Neuronal stem cell (in vitro differentiated cells): ENCODE measurements around the gene SOX1.

Experiments used
- DNase-seq: peaks from one replicate; pipeline ENCODE4 v3.0.0-alpha.2; 2013; ENCODE audit warnings: low spot score
- H2AFZ ChIP-seq: one replicate; pipeline ENCODE4 v1.6.1; 2013; ENCODE audit warnings: mild to moderate bottlenecking, low read length, inconsistent platforms
- H2AK5ac ChIP-seq: 2 replicates; pipeline ENCODE4 v1.6.1; 2013; ENCODE audit warnings: low read depth, mild to moderate bottlenecking, inconsistent platforms, low read length, moderate library complexity, mixed read lengths
- H2BK120ac ChIP-seq: 2 replicates; pipeline ENCODE4 v1.6.1; 2013; ENCODE audit warnings: low read depth, mild to moderate bottlenecking, inconsistent platforms, low read length, moderate library complexity, mixed read lengths
- H2BK12ac ChIP-seq: one replicate; pipeline ENCODE4 v1.6.1; 2013; ENCODE audit warnings: low read length, inconsistent platforms
- H2BK15ac ChIP-seq: 2 replicates; pipeline ENCODE4 v1.6.1; 2013; ENCODE audit warnings: mild to moderate bottlenecking, low read length, inconsistent platforms, mixed read lengths
- H2BK5ac ChIP-seq: one replicate; pipeline ENCODE4 v1.6.1; 2013; ENCODE audit warnings: inconsistent platforms, mild to moderate bottlenecking, low read length, moderate library complexity
- H3K14ac ChIP-seq: one replicate; pipeline ENCODE4 v1.6.1; 2013; ENCODE audit warnings: low read length, inconsistent platforms
- H3K18ac ChIP-seq: 2 replicates; pipeline ENCODE4 v1.6.1; 2013; ENCODE audit warnings: low read length, inconsistent platforms
- H3K23ac ChIP-seq: 2 replicates; pipeline ENCODE4 v1.6.1; 2013; ENCODE audit warnings: low read depth, mild to moderate bottlenecking, mixed read lengths, low read length, inconsistent platforms; ENCODE audit not compliant: poor library complexity
- H3K27ac ChIP-seq: replicated peaks from 3 replicates; pipeline ENCODE4 v1.5.1; 2013; ENCODE audit warnings: low read length, inconsistent platforms
- H3K27me3 ChIP-seq, 3 experiments: 2 replicates each; pipeline ENCODE4 v1.6.1; 2013; ENCODE audit warnings: low read length in 3 of 3, mild to moderate bottlenecking in 2 of 3, inconsistent platforms in 1 of 3, low read depth in 1 of 3, mixed read lengths in 1 of 3, moderate library complexity in 1 of 3; ENCODE audit not compliant: control insufficient read depth in 3 of 3, insufficient read depth in 3 of 3
- H3K36me3 ChIP-seq, 2 donors: replicated peaks in 1 of 2; 2 replicates each; pipeline ENCODE4 v1.6.1; 2013; ENCODE audit warnings: low read length in 2 of 2; ENCODE audit not compliant: control insufficient read depth in 2 of 2, insufficient read depth in 2 of 2
- H3K4ac ChIP-seq: 2 replicates; pipeline ENCODE4 v1.6.1; 2013; ENCODE audit warnings: inconsistent platforms, mild to moderate bottlenecking, low read length, moderate library complexity
- H3K4me1 ChIP-seq, 2 donors: 1 replicate in 1 of 2; 2 replicates in 1 of 2; pipeline ENCODE4 v1.6.1; 2013; ENCODE audit warnings: low read length in 2 of 2, low read depth in 1 of 2; ENCODE audit not compliant: control insufficient read depth in 2 of 2, insufficient read depth in 1 of 2
- H3K4me2 ChIP-seq: one replicate; pipeline ENCODE4 v1.6.1; 2013; ENCODE audit warnings: mild to moderate bottlenecking, low read length, inconsistent platforms; ENCODE audit not compliant: insufficient read depth, poor library complexity, severe bottlenecking
- H3K4me3 ChIP-seq, 2 donors: 2 replicates each; pipeline ENCODE4 v1.5.1; 2013; ENCODE audit warnings: low read length in 2 of 2, mild to moderate bottlenecking in 2 of 2, inconsistent platforms in 1 of 2, moderate library complexity in 1 of 2
- H3K79me1 ChIP-seq: one replicate; pipeline ENCODE4 v1.6.1; 2013; ENCODE audit warnings: low read depth, mild to moderate bottlenecking, inconsistent platforms, low read length, moderate library complexity
- H3K9ac ChIP-seq: one replicate; pipeline ENCODE4 v1.6.1; 2013; ENCODE audit warnings: mild to moderate bottlenecking, low read depth, low read length, inconsistent platforms; ENCODE audit not compliant: poor library complexity
- H3K9me3 ChIP-seq, 2 donors: replicated peaks in 1 of 2; 2 replicates each; pipeline versions ENCODE3 to v1.6.1; 2013; ENCODE audit warnings: low read length in 2 of 2, mild to moderate bottlenecking in 2 of 2, inconsistent platforms in 1 of 2, low read depth in 1 of 2, mixed read lengths in 1 of 2, moderate library complexity in 1 of 2; ENCODE audit not compliant: control insufficient read depth in 2 of 2, insufficient read depth in 1 of 2
- H4K8ac ChIP-seq: one replicate; pipeline ENCODE4 v1.6.1; 2013; ENCODE audit warnings: low read depth, mild to moderate bottlenecking, inconsistent platforms, low read length, moderate library complexity
- H4K91ac ChIP-seq: one replicate; pipeline ENCODE4 v1.6.1; 2013; ENCODE audit warnings: low read length, low read depth, mild to moderate bottlenecking, inconsistent platforms; ENCODE audit not compliant: poor library complexity
- WGBS, 2 donors: extraction: QIAGEN DNeasy Blood & Tissue Kit; methylation state at CpG; one replicate each; pipeline ENCODE4 v1.1.7; 2013; ENCODE audit warnings: missing lambda C conversion rate in 2 of 2, mixed read lengths in 1 of 2; ENCODE audit not compliant: insufficient read length in 2 of 2, insufficient replicate concordance in 1 of 2; ENCODE audit errors: extremely low coverage in 2 of 2; 5-methylcytosine and 5-hydroxymethylcytosine counted together

Gene SOX1

DNA sequence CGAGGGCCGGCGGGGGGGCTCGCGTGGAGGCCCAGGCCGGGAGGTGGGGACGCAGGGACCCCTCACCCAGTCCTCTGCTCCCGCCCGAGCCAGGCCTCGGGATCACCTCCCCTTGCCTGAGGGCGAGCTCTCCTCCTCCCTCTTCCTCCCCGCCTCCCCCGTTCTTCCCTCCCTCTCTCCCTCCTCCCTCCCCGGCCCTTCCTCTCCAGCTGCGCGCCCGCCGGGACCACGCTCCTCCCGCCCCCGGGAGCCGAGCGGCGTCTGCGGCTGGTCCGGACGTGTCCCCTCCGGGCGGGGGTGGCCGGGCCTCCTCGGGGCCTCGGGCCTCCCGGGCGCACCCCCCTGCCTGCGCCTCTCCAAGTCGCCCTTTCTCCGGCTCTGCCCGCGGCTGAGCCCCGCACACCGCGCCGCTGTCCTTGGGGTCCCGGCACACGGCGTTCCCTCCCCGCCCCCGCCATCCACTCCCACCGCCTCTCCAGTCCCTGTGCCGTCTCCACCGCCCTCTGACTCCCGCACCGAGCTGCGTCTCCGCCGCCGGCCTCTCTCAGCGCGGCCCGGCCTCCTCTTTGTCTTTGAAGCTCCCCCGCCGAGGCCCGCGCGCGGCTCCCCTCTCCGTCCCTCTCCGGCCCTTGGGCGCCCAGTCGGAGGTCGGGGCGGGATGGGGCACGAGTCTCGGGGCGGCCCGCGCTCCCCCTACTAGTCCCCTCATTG lies 5.7 kb downstream of the SOX1 start:
- Histone ChIP-seq H3K23ac (peak overlapping the region; percentile 50), H3K4me3 (peak overlapping the region; percentile 75 to 95), H3K4me1 (peaks cover 17 to 21% of the 10 kb centered on the region in 2 donors), H3K4ac (peak overlapping the region; percentile 44), H3K36me3 (peaks cover 2 to 34% of the 10 kb centered on the region in 2 donors), H4K91ac (peak overlapping the region; percentile 54), H2BK12ac (no peak overlapping the region), H3K27me3 (peaks cover 0 to 37% (median 0%) of the 10 kb centered on the region in 3 experiments), H3K14ac (no peak overlapping the region), H3K9ac (peak overlapping the region; percentile 84), H3K9me3 (peaks cover 0 to 2% of the 10 kb centered on the region in 2 donors), H2AFZ (no peak overlapping the region), H2BK15ac (peak overlapping the region; percentile 77), H2BK120ac (peak overlapping the region; percentile 99), H2BK5ac (peak overlapping the region; percentile 98), H3K79me1 (peaks cover 2% of the 10 kb centered on the region), H3K4me2 (peak overlapping the region; percentile 95), H4K8ac (no peak overlapping the region), H2AK5ac (peak overlapping the region; percentile 92), H3K18ac (peak overlapping the region; percentile 99), H3K27ac (peak overlapping the region; percentile 94)
- no CpG with 5 or more reads among the region's 77 CpGs for WGBS, 2 donors
- DNase-seq = peak; percentile 83

DNA sequence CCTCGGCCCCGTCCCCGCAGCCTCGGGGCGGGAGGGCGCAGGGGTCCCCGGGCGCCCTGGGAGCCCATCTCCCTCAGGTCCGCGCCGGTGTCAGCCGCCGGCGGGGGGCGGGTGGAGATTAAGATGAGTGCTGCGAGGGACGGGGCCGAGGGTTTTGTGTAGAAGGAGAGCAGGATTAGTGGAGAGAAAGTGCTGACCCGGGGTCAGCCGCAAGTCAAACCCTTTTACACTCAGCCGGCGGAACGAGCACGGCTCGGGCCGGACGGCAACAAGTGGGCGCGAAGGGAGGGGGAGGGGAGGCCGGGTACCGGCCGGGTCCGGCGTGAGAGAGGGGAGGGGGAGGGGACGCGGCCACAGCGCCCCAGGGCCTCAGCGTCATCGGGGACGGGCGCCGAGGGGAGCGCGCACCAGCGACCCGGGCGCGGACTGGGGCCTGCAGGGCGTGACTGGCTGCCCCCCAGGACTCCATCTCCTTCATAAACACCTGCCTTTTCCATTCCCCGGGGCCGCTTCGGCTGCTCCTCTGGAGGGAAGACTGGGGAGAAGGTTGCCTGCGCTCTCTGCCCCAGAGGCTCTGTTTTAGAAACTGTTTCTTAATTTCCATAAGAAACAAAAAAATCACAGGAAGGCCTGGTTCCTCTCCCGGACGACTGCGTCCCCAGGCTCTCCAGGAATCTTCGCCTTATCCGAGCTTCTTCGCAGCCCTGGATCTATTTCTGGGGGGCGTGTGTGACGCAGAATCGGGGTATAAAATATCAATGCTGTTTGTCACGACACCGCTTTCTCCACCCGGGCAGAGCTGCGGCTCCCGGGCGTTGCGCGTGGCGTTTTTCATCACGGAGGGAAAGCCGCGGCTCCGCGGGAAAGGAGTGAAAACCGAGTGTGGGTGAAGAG lies 6.5 kb downstream of the SOX1 start:
- no peak overlapping the region for H2BK12ac ChIP-seq
- no peaks in the 10 kb centered on the region for H3K79me1 ChIP-seq
- peaks cover 0 to 35% (median 0%) of the 10 kb centered on the region in 3 experiments for H3K27me3 ChIP-seq
- H3K14ac ChIP-seq = no peak overlapping the region
- H4K91ac ChIP-seq = no peak overlapping the region
- DNase-seq = peak; percentile 90
- H3K27ac ChIP-seq = peak overlapping the region; percentile 94
- peak overlapping the region; percentile 77 for H2BK15ac ChIP-seq
- peak overlapping the region; percentile 85 for H3K4ac ChIP-seq
- peak overlapping the region; percentile 99 for H2BK120ac ChIP-seq
- H3K9me3 ChIP-seq = peaks cover 0 to 2% of the 10 kb centered on the region in 2 donors
- peaks cover 25 to 26% of the 10 kb centered on the region in 2 donors for H3K4me1 ChIP-seq
- no CpG with 5 or more reads among the region's 77 CpGs for WGBS, 2 donors
- H4K8ac ChIP-seq = no peak overlapping the region
- peak overlapping the region; percentile 92 for H2AK5ac ChIP-seq
- H3K18ac ChIP-seq = peak overlapping the region; percentile 99
- peaks cover 2 to 34% of the 10 kb centered on the region in 2 donors for H3K36me3 ChIP-seq
- H3K23ac ChIP-seq = no peak overlapping the region
- peak overlapping the region; percentile 98 for H2BK5ac ChIP-seq
- H3K9ac ChIP-seq = peak overlapping the region; percentile 84
- H3K4me2 ChIP-seq = peak overlapping the region; percentile 95
- H3K4me3 ChIP-seq = peak overlapping the region; percentile 75 to 95
- peak overlapping the region; percentile 50 for H2AFZ ChIP-seq

DNA sequence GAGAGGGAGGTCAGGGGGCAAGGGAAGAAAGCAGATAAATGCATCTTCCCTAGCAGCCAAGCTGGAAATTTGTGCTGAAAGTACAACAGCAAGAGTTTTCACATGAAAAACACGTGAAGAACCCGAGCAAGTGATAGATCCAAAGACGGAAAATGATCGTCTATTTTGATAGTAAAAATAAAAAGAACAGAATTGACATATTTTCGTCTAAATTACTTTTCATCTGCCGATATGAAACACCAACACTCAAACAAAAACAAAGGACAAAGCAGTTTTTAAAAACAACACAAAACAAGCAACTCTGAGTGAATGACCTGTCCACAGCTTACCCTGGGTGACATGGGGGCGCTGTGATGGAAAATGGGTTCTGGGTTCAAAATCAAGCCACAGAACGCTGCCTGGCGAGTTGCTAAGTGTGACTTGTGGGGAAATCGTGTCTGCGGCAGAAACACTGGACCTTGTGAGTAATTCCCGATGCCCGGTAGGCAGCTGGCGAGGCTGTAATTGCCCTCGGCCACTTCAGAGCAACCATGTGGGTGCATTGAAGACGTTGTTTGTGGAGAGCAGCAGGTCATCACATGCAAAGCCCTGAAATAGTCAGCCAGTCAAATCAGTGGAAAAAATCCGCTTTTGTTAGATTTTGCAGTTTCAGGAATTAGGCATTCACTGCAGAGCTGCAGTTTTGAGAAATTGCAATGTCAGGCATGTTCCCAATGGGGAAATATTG lies 7.4 kb downstream of the SOX1 start:
- H4K8ac ChIP-seq = no peak overlapping the region
- H3K18ac ChIP-seq = peak overlapping the region; percentile 97
- H3K4me3 ChIP-seq = peak overlapping the region in 1 of 2 donors; percentile 95
- H3K9me3 ChIP-seq = peaks cover 0 to 2% of the 10 kb centered on the region in 2 donors
- peaks cover 0 to 27% (median 0%) of the 10 kb centered on the region in 3 experiments for H3K27me3 ChIP-seq
- WGBS, 2 donors = no CpG with 5 or more reads among the region's 17 CpGs
- peak overlapping the region; percentile 20 for H2BK120ac ChIP-seq
- H3K9ac ChIP-seq = peak overlapping the region; percentile 60
- no peak overlapping the region for H4K91ac ChIP-seq
- H2BK15ac ChIP-seq = peak overlapping the region; percentile 31
- peak overlapping the region; percentile 94 for H3K27ac ChIP-seq
- H3K4ac ChIP-seq = peak overlapping the region; percentile 85
- peaks cover 31 to 34% of the 10 kb centered on the region in 2 donors for H3K4me1 ChIP-seq
- no peaks in the 10 kb centered on the region for H3K79me1 ChIP-seq
- no peak overlapping the region for H2BK12ac ChIP-seq
- peak overlapping the region; percentile 92 for H3K4me2 ChIP-seq
- no peak overlapping the region for H3K14ac ChIP-seq
- peak overlapping the region; percentile 98 for H2BK5ac ChIP-seq
- H3K23ac ChIP-seq = no peak overlapping the region
- no peak for DNase-seq
- H2AK5ac ChIP-seq = no peak overlapping the region
- peak overlapping the region; percentile 50 for H2AFZ ChIP-seq
- peaks cover 2 to 27% of the 10 kb centered on the region in 2 donors for H3K36me3 ChIP-seq
